ENCODE results near the gene NPLOC4.
A peak's percentile ranks its signal among the peaks of the same experiment; 100 is the strongest.
"Not testable (repeated sequence)": the region's sequence is repeated elsewhere in the genome, so short reads cannot be mapped to it uniquely, and the experiment has no call there.

The NPLOC4 gene

DNA sequence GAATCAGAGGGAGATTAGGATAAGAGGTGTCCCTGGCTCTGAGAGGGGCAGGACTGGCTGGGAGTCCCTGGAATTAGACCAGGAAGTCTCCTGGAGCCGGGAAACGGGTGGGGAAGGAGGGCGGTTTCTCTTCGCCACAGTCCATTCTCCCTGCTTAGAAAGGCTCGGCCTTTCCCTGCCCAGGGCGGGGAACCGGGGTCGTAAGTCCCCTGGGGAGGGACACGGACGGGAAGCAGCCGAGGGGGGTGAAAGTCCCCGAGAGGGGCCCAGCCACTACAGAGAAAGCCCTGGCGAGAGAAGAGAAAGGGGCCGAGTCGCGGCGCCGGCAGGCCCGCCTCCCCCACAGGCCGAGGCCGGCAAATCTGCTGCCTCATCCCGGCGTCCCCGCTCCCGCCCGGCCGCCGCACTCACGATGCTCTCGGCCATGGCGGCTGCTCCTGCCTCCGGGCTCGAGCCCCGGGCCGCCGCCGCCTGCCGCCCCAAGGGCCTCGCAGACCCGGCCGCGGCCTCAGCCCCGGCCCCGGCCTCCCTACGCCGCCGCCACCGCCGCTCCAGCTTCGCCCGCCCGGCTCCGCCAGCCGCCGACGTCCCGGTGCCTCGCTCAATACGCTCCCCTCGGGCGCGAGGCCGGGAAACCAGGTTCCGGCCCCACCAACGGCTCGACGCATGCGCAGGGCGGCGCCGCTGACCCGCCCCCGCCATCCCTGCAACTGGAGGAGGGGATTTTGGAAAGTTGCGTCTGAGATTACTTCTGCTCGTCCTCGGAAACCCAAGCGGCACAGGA is at the start of gene NPLOC4, which contains the start of gene TSPAN10:
Gene NPLOC4, minus strand, starts transcription at position 608 of the 784 bp plus-strand sequence. Its CDS starts 182 bp downstream, at position 426.
Gene TSPAN10, plus strand, starts transcription at position 692 of the 784 bp plus-strand sequence. CDS start 5,217 bp downstream, outside the sequence.
- peak; percentile 99 for DNase-seq (ENCODE audit: low spot score)

DNA sequence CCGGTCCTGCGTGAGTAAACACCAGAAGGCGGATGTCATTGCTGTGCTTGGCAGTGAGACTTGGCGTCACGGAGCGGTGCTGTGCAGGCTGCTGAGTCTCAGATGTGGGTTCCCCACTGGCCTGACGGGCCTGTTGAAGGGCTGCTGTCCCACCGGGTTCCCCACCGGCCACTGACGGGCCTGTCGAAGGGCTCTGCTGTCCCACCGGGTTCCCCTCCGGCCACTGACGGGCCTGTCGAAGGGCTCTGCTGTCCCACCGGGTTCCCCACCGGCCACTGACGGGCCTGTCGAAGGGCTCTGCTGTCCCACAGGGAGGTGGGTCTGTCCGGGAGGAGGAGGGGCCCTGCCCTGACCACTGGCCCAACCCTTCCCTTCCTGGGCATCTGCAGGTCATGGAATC is 49.7 kb upstream of the NPLOC4 start:
- no peak for DNase-seq (ENCODE audit: low spot score)

DNA sequence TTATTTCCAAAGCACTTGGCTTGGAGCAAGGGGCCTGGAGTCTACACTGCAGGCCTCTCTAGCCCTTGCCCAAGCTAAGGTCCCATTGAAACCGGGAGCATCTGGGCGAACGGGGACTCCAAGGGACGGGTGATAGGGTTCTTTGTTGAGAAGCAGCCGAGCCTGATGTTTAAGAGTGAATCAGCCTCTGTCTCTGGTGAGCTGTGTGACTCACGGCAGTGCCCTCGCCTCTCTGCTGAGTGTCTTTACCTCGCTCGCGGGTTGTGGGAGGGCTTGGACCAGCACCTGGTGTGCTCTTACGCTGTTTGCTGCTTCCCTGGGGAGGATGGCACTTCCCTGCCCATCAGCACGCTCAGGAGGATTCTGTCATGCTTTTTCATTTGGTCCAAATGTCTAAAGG is 48.2 kb upstream of the NPLOC4 start:
- DNase-seq (ENCODE audit: low spot score), result no peak

DNA sequence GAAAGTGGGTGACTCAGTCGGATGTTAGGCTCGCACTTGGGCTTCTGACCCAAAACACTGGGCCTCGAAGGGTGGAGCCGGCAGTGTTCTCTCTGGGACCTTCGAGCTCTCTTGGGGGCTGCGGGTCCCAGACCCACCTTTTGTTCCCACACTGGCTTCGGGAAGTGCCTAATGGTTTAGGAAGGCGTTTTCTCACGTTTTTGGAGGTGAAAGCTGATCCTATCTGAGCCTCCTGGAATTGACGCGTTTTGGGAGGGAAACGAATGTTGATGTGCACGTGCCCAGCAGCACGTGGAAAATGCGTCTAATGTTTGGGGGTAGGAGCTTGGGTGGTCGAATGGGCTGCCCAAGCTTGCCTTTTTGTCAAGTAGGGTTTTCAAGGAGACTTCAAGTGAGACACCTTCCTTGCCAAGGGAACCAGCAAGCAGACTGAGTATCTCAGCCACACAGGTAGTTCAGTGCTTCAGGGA is 47.6 kb upstream of the NPLOC4 start:
- no peak for DNase-seq (ENCODE audit: low spot score)

DNA sequence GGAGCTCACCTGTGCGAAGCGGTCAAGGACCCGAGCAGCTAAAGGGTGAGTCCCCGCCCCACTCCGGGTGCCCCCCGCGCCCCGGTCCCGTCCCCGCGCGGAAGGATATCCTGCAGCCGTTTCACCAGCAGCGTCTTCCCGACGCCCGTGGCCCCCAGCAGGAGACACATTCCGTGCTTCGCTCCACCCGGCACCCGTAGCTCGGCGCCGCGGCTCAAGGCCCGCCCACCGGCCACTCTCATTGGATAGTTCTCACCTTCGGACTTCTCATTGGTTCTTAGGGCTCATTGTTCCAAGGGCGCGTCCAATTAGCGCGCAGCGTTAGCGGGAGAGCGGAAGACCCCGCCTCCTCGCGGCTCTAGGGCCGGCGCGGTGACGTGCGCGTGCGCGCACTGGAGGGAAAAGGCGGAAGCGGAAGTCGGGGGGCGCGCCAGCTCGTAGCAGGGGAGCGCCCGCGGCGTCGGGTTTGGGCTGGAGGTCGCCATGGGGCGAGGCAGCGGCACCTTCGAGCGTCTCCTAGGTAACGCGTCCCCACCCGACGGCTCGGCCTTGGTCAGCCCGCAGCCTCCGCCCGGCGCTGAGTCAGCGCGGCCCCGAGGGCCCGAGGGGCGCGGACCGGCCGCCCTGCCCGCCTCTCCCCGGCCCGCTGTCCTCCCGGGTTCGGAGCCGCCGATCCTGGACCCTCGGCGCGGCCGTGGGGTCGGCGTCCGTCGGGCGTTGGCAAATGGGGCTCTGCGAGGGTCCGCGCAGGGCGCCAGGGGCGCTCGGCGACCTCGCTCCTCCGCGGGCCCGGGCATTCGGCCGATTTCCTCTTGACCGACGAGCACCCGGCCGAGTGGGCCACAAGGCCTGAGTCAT is 46.9 kb upstream of the NPLOC4 start, which contains the start of the genes ARL16 and HGS:
Gene ARL16, minus strand, starts transcription at position 214 of the 858 bp plus-strand sequence. Its CDS starts 44 bp downstream, at position 170.
Gene HGS, plus strand, starts transcription at position 428 of the 858 bp plus-strand sequence. Its CDS starts 56 bp downstream, at position 484.
- DNase-seq (ENCODE audit: low spot score), result peak; percentile 100

DNA sequence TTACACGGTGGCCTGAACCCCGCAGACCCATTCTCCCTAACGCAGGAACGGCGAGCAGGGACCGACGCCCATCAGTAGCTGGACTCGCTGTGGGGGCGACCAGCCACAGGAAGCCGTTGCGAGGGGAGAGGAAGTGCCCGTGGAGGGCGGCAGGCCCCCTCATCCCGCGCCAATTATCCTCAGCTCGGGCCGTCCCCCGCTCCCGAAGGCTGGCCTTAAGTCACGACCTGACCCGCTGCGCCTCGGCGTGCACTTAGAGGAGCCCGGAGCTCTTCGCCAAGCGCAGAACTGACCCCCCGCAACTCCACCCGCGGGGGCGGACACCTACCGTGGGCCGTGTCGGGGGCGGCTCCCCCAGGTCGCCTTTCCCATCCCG is 46.3 kb upstream of the NPLOC4 start:
- DNase-seq (ENCODE audit: low spot score), result no peak

DNA sequence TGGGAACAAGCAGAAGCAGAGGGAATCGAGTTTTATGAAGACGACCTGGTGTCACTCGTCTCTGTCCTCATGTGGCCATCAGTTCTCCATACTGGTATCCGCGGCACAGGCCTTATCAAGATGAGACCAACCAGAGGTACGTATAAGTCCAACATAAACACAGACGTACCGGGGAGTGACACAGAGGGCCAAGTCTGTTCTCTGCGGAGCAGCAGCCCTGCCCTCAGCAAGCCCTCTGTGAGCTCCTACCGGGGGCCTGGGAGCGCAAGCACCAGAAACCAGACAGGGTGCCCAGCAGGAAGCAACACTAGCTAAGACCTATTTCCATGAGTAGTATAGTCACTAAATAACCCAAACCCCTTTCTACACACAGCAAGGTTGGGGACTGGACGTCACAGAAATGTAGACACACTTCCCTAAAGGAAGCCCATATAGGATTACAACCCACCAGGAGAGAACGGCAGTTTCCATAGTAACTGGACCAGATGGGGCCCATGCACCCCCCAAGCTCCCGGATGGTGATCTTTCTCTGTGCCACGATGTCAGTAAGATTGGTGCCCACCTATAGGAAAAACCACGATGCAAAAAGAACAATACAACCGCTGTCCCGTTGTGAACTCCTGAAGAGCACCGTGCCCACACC is 45.8 kb upstream of the NPLOC4 start:
- DNase-seq (ENCODE audit: low spot score), result no peak

DNA sequence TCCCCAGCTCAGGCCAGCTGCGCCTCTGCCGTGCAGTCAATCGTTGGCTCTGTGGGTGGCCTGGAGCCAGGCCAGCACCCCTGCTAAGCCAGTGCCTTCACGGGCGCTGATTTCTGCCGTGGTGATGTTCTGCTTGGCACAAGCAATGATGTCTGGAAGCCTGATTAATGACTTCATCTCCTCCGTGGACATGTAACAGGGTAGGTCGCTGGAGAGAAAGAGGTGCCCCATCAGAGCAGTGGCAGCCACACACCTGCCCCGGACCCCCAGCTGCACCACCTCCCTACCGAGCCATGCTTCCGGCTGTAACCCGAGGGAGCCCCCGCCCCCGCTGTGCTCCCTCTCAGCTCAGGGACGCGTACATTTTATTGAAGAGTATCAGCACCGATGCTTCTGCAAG is 44.8 kb upstream of the NPLOC4 start:
- no peak for DNase-seq (ENCODE audit: low spot score)

DNA sequence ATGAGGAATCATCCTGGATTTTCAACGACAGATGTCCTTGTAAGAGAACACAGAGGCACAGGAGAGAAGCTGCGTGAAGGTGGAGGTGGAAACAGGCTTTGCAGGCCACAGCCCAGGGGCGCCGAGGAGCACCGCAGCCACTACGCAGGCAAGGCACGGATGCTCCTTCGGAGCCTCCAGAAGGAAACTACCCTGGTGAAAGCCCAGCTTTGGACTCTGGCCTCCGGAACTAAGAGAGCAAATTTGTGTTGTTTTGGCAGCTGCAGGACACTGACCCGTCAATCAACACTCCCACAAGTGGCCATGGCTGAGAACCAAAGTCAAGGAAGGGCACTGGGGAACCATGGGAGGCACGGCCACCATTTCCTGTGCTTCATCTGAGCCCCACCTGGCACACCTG is 43.2 kb upstream of the NPLOC4 start:
- no peak for DNase-seq (ENCODE audit: low spot score)

DNA sequence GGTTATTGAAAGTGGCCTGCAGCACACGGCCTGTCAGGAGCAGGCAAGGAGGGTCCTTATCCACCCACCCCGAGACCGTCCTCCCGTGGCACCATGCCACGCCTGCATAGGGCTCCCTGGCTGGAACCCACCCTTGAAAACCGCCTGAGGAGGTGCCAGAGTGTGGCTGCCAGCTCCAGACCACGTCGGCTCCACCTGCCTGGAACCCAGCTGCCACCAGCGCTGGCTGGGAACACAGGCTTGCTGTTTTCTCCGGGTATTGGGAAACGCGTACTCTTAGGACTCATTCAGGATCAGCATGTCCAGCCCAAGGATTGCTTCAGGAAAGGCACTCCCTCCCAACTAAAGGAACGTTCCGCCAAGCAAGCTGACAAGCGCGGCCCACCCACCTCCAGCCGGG is 40.0 kb upstream of the NPLOC4 start:
- no peak for DNase-seq (ENCODE audit: low spot score)

DNA sequence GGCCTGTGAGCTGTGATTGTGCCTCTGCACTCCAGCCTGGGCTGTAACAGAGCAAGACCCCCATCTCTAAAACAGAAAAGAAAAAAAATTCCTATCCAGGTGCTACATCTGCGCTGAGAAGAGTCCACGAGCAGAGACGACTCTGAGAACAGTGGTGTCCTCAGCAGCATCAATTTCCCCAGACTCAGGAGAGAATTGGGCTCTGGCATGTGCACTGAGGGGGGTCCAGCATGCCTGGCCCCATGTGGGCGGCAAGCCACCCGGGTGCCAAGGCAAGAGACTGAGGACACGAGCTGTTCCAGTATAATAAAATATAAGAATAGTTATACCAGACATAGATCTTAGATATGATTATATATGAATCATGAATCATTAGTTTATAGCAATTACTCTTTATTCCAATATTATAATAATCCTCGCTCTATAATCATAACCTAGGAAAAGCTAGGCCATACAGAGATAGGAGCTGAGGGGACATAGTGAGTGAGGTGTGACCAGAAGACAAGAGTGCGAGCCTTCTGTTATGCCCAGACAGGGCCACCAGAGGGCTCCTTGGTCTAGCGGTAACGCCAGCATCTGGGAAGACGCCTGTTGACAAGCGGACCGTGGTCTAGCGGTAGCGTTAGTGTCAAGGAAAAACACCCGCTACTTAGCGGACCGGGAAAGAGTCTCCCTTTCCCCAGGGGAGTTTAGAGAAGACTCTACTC is 38.8 kb upstream of the NPLOC4 start:
- not testable (repeated sequence) for DNase-seq (ENCODE audit: low spot score)

DNA sequence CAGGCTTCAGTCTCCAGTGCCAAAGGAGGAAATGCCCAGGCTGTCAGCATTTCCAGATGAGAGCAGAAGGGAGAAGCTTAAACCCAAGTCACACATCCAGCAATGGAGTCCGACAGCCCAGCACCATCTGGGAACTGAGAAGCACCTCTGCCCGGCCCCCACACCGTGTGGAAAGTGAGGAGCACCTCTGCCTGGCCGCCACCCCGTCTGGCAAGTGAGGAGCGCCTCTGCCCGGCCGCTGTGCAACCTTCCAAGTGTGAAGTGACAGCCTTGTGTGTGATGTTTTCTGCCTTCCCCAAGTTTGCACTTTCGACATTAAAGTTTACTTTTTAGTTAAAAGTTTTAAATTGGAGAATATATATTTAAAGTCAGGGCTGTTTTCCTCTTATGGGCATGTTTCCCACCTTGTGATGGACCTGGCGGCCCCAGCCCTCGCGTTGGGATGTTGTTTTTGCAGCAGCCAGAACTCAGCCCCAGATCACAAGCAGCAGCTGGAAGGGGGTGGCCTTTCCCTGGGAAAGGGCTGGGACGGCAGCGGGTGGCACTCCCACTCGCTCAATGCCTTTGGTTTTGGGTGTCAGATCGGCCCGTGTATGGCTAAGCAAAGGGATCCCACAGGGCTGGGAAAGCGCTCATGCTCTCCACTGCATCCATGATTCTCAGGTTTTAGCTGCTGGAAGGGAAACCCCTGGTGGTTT is 36.8 kb upstream of the NPLOC4 start:
- DNase-seq (ENCODE audit: low spot score), result no peak

DNA sequence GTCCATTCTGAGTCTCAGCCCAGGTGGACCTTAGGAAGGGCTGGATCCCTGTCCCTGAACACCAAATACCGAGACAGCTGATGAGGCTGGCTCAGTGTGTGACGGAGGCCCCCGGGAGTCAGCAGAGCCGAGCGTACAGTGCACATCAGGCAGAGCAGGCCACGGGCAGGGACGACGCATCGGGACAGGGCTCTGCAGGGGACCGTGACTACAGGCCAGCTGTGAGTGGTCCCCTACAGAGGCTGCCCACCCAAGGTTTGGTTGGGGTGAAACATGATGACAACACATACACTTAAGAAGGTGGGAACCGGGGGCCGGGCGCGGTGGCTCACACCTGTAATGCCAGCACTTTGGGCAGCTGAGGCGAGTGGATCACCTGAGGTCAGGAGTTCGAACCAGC is 36.0 kb upstream of the NPLOC4 start:
- DNase-seq (ENCODE audit: low spot score), result no peak

DNA sequence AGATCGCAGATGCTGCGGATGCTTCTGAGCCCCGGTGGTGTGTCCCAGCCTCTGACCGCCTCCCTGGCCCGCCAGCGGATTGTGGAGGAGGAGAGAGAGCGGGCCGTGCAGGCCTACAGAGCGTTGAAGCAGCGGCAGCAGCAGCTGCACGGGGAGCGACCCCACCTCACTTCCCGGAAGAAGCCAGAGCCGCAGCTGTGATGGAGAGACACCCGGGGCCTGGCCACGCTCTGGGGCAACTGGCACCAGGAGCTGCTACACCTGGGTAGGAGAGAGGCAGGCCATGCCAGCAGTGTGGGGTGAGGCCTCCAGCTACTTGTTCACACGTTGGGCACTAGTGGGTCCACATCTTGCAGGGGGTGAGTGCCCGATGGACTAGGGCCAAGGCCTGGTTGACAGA is 35.6 kb upstream of the NPLOC4 start:
- no peak for DNase-seq (ENCODE audit: low spot score)

DNA sequence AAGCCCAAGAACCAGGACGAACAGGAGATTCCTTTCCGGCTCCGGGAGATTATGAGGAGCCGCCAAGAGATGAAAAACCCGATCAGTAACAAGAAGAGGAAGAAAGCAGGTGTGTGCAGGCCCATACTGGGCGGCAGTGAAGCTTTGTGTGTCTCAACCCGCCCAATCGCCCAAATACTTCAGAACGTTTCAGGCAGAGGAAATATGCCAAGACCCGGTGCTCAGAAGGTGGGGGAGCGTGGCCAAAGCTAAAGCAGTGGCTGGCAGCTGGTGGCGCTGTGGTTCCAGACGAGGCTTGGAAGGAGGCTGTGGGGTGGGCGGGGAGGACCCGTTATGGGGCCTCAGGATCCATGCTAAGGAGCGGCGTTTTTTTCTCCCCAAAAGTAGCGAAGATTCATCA is 30.8 kb upstream of the NPLOC4 start:
- DNase-seq (ENCODE audit: low spot score), result no peak

DNA sequence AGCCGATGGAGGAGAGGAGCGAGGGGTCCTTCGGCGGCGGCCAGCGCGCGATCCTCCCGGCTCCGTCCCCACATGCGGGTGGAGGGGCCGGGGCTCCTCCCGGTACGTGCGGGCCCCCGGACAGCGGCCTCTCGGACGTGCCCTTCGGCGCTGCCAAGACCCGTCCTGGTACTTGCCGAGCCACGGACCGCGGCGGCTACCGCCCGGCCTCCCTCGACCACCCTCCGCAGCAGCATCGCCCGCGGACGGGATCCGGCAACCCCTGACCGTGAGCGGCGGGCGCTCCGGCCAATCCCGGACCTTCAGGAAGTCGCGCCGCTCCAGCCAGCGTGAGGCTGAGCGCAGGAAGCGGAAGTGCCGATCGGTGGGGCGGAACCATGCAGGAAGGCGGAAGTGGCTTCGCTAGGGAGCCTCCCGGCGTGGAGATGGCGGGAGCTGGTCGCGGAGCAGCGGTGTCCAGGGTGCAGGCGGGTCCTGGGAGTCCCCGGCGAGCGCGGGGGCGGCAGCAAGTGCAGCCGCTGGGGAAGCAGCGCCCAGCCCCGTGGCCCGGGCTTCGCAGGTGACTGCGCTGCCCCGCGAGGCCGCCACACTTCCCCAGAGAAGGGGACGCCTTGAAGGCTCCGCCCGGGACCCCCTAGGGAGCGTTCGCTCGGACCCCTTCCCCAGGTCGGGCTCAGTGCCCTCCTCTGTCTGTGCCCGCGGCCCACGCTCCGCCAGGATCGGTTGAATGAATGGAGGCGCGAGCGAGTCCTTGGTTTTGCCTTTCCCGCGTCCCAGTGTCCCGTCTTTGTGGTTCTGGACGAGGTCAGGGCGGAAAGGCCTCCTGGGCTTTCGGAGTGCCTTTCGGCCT is 29.7 kb upstream of the NPLOC4 start, which contains the start of the genes CCDC137 and OXLD1:
Gene CCDC137, plus strand, starts transcription at position 396 of the 850 bp plus-strand sequence. Its CDS starts 30 bp downstream, at position 426.
Gene OXLD1, minus strand, starts transcription at position 264 of the 850 bp plus-strand sequence. Its CDS starts 28 bp downstream, at position 236.
- peak; percentile 99 for DNase-seq (ENCODE audit: low spot score)

DNA sequence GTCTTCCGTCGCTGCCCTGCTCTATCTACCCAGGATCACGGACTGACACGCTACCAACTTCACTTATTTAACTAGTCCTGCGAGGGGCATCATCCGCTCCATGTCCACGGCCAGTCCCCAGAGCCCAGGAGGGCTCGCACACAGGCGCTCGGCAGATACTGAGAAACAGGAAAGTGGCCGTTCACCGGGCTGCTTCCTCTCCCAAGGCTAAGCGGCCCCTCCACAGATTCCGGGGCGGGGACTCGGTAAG is 29.1 kb upstream of the NPLOC4 start:
- no peak for DNase-seq (ENCODE audit: low spot score)

DNA sequence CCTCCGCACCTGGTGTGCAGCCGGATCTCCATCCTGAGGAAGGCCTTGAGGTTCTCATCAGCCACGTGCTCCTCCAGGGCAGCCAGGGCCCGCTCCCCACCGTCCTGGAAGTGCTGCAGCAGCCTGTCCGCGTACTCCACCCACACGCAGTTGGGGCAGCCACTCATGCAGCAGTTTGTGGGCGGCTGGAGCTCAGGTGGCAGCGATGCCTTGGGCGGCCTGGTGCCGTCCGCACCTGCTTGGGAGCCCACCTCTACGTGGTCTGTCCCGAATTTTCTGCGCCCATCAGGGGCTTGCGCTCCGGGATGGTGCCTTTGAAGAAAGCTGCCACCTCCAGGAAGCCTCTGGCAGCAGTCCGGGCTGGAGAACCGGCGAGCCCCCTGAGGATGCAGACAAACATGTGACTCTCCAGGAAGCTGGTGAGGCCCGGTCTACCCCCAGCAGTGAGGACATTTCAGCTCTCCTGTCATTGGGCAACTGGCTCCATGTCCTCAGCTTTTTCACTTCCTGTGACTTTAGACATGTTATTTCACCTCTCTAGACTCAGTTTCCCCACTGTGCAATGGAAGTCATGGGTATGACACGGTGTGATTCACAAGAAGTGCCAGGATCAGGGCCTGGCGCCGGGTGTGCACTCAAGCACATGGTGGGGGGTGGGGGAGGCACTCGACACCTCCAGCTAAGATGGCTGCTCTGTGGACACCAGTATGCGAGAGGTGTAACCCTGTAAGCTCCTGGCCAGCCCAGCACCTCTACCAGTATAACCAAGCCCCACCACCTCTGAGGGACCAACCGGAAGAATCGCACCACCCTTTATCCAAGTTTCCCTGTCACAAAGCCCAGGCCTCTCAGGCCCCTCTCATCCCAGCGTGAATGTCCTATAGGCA is 28.5 kb upstream of the NPLOC4 start:
- peak; percentile 49 for DNase-seq (ENCODE audit: low spot score)

DNA sequence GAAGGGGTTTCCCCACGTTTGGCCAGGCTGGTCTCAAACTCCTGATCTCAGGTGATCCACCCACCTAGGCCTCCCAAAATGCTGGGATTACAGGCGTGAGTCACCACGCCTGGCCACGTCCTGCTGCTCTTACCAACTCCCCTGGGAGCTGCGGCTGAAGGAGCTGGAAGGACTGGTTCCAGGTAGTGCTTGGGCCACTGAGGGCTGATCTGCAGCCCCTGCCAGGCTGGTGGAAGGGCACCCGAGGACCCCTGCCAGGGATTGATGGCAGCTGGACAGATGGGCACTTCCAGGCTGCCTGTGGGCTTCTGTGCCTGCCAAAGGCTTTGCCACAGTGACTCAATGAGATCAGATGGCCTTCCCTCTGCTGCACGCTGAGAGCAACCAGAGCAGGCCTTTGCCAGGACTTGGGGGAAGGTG is 27.1 kb upstream of the NPLOC4 start:
- no peak for DNase-seq (ENCODE audit: low spot score)

Data from HuH-7 (cell line).